ENCODE data around the gene SOX5. TPM values are rescaled to one million over a fixed set of nuclear protein-coding genes. Genes with fewer than 3 reads are reported as not detected.

Gene SOX5
- total and polyA plus RNA-seq, 2 donors (not counting 1 experiment from before 2014, with no cell fraction given) = 3.9 to 17.2 TPM

GRCh38 chr12:23810329-23810902, 139.1 kb downstream of the SOX5 start:
- no peak overlapping the region for H3K4me3 Mint-ChIP-seq

GRCh38 chr12:23803540-23803939, 145.9 kb downstream of the SOX5 start:
- ChIA-PET CTCF (no interaction called here), POLR2A (no interaction called here)
- no peak overlapping the region for H3K9ac ChIP-seq (ENCODE audit: low read length)
- no peaks in the 10 kb centered on the region for H3K36me3 ChIP-seq (replicated peaks in 1 of 2; ENCODE audit: control extremely low read depth in 1 of 2, control insufficient read depth in 1 of 2, extremely low read depth in 1 of 2, insufficient read depth in 2 of 2, low read length in 1 of 2)
- H4K20me1 ChIP-seq (ENCODE audit: control insufficient read depth, insufficient read depth, low read length, poor library complexity, severe bottlenecking) = no peaks in the 10 kb centered on the region
- WGBS (ENCODE audit: insufficient coverage) = no CpG with 5 or more reads among the region's 2 CpGs
- H2AFZ ChIP-seq (ENCODE audit: insufficient read depth, low read depth, low read length, poor library complexity, severe bottlenecking) = no peak overlapping the region
- H3K27ac ChIP-seq (ENCODE audit: low read length in 2 of 2) = no peak overlapping the region
- H3K9me3 Mint-ChIP-seq (ENCODE audit: insufficient read depth) = no peaks in the 10 kb centered on the region
- H3K9me3 ChIP-seq (ENCODE audit: control extremely low read depth in 1 of 3, control insufficient read depth in 2 of 3, insufficient read depth in 1 of 3, low read length in 2 of 3) = no peaks in the 10 kb centered on the region
- DNase-seq (no peak), ATAC-seq (ENCODE audit: low read depth) (no peak)
- no peak overlapping the region for H3K4me3 ChIP-seq (ENCODE audit: control extremely low read depth in 1 of 5, extremely low read depth in 1 of 5, insufficient read depth in 1 of 5, low read depth in 2 of 5, low read length in 4 of 5)
- intact Hi-C loops (cut with micrococcal nuclease) = no loop called here
- no peaks in the 10 kb centered on the region for H3K4me1 ChIP-seq (ENCODE audit: control insufficient read depth in 2 of 2, insufficient read depth in 2 of 2, low read length in 2 of 2)
- H3K4me2 ChIP-seq (replicated peaks; ENCODE audit: low read depth, low read length, poor library complexity, severe bottlenecking) = no peak overlapping the region
- H3K27me3 ChIP-seq (replicated peaks in 1 of 4; ENCODE audit: control extremely low read depth in 1 of 4, control insufficient read depth in 3 of 4, insufficient read depth in 4 of 4, low read length in 3 of 4) = no peaks in the 10 kb centered on the region
- TF ChIP-seq EZH2 (IDR thresholded peaks at IDR 0.05; ENCODE audit: borderline replicate concordance, insufficient read depth, low read depth, low read length, poor library complexity, severe bottlenecking) = no peak
- TF ChIP-seq CTCF (IDR thresholded peaks at IDR 0.05) = no peak
- no peaks in the 10 kb centered on the region for H3K4me1 Mint-ChIP-seq
- no peaks in the 10 kb centered on the region for H3K27me3 Mint-ChIP-seq
- H3K27ac Mint-ChIP-seq = no peak overlapping the region
- H3K4me3 Mint-ChIP-seq = no peak overlapping the region
- H3K79me2 ChIP-seq (ENCODE audit: control insufficient read depth, insufficient read depth, low read length) = no peaks in the 10 kb centered on the region

More at GRCh38 chr12:23810329-23810902, 139.1 kb downstream of the SOX5 start:
- ChIA-PET POLR2A (no interaction called here), CTCF (no interaction called here)
- DNase-seq = no peak
- Histone ChIP-seq H3K79me2 (ENCODE audit: control insufficient read depth, insufficient read depth, low read length) (no peaks in the 10 kb centered on the region), H3K4me3 (ENCODE audit: control extremely low read depth in 1 of 5, extremely low read depth in 1 of 5, insufficient read depth in 1 of 5, low read depth in 2 of 5, low read length in 4 of 5) (no peak overlapping the region), H3K9me3 (ENCODE audit: control extremely low read depth in 1 of 3, control insufficient read depth in 2 of 3, insufficient read depth in 1 of 3, low read length in 2 of 3) (no peaks in the 10 kb centered on the region), H3K4me2 (replicated peaks; ENCODE audit: low read depth, low read length, poor library complexity, severe bottlenecking) (no peak overlapping the region), H3K4me1 (ENCODE audit: control insufficient read depth in 2 of 2, insufficient read depth in 2 of 2, low read length in 2 of 2) (no peaks in the 10 kb centered on the region), H3K27ac (ENCODE audit: low read length in 2 of 2) (no peak overlapping the region), H3K9ac (ENCODE audit: low read length) (no peak overlapping the region), H2AFZ (ENCODE audit: insufficient read depth, low read depth, low read length, poor library complexity, severe bottlenecking) (no peak overlapping the region), H4K20me1 (ENCODE audit: control insufficient read depth, insufficient read depth, low read length, poor library complexity, severe bottlenecking) (no peaks in the 10 kb centered on the region), H3K36me3 (replicated peaks in 1 of 2; ENCODE audit: control extremely low read depth in 1 of 2, control insufficient read depth in 1 of 2, extremely low read depth in 1 of 2, insufficient read depth in 2 of 2, low read length in 1 of 2) (no peaks in the 10 kb centered on the region), H3K27me3 (replicated peaks in 1 of 4; ENCODE audit: control extremely low read depth in 1 of 4, control insufficient read depth in 3 of 4, insufficient read depth in 4 of 4, low read length in 3 of 4) (no peaks in the 10 kb centered on the region)
- Mint-ChIP-seq H3K9me3 (ENCODE audit: insufficient read depth) (no peaks in the 10 kb centered on the region), H3K4me1 (no peaks in the 10 kb centered on the region), H3K27ac (no peak overlapping the region), H3K27me3 (no peaks in the 10 kb centered on the region)
- WGBS (ENCODE audit: insufficient coverage) = 52% methylated on average over 3 of the region's 3 CpGs
- TF ChIP-seq CTCF (IDR thresholded peaks at IDR 0.05) = no peak
- TF ChIP-seq EZH2 (IDR thresholded peaks at IDR 0.05; ENCODE audit: borderline replicate concordance, insufficient read depth, low read depth, low read length, poor library complexity, severe bottlenecking) = no peak
- intact Hi-C loops (cut with micrococcal nuclease) = no loop called here
- ATAC-seq (ENCODE audit: low read depth) = no peak

Measured in B cell (primary cell).